HUES6 (cell line): ENCODE results near the gene PPP1R1B.

Experiments used
- H3K27ac ChIP-seq: 2 replicates; pipeline ENCODE4 v1.7.0; 2013; ENCODE audit warnings: low read depth, mild to moderate bottlenecking, low read length, inconsistent platforms
- H3K27me3 ChIP-seq: 2 replicates; pipeline ENCODE4 v1.6.1; 2013; ENCODE audit warnings: low read length; ENCODE audit not compliant: control insufficient read depth, insufficient read depth
- H3K36me3 ChIP-seq: 2 replicates; pipeline ENCODE4 v1.6.1; 2013; ENCODE audit warnings: low read length; ENCODE audit not compliant: control insufficient read depth, insufficient read depth
- H3K4me1 ChIP-seq: 2 replicates; pipeline ENCODE4 v1.6.1; 2013; ENCODE audit warnings: low read length; ENCODE audit not compliant: control insufficient read depth, insufficient read depth
- H3K4me3 ChIP-seq: 2 replicates; pipeline ENCODE4 v1.5.1; 2013; ENCODE audit warnings: low read depth, low read length
- H3K9ac ChIP-seq: one replicate; pipeline ENCODE4 v1.6.1; 2013; ENCODE audit warnings: mild to moderate bottlenecking, low read length
- H3K9me3 ChIP-seq: 2 replicates; pipeline ENCODE4 v1.6.1; 2013; ENCODE audit warnings: low read depth, low read length; ENCODE audit not compliant: control insufficient read depth, insufficient read depth

The PPP1R1B gene

GRCh38 chr17:39638317-39638716 lies 11.6 kb downstream of the PPP1R1B start:
- Histone ChIP-seq H3K27me3 (no peaks in the 10 kb centered on the region), H3K4me3 (peak overlapping the region; percentile 93; the same call in 1 of the 2 replicates), H3K4me1 (peaks cover 48% of the 10 kb centered on the region), H3K9me3 (no peaks in the 10 kb centered on the region), H3K36me3 (no peaks in the 10 kb centered on the region), H3K27ac (no peak overlapping the region), H3K9ac (no peak overlapping the region)

- Histone ChIP-seq H3K9me3 (no peaks in the 10 kb centered on the region), H3K9ac (no peak overlapping the region), H3K36me3 (no peaks in the 10 kb centered on the region), H3K27ac (no peak overlapping the region), H3K27me3 (no peaks in the 10 kb centered on the region), H3K4me1 (peaks cover 55% of the 10 kb centered on the region), H3K4me3 (no peak overlapping the region)
Observed at GRCh38 chr17:39639043-39639442, 12.3 kb downstream of the PPP1R1B start.

GRCh38 chr17:39639566-39640458 lies 13.1 kb downstream of the PPP1R1B start:
- Histone ChIP-seq H3K4me3 (no peak overlapping the region), H3K27me3 (no peaks in the 10 kb centered on the region), H3K27ac (0 out of 2 replicates have a peak overlapping the region, but pooled peaks have one; percentile 18), H3K4me1 (peaks cover 56% of the 10 kb centered on the region), H3K36me3 (no peaks in the 10 kb centered on the region), H3K9me3 (no peaks in the 10 kb centered on the region), H3K9ac (no peak overlapping the region)

DNA sequence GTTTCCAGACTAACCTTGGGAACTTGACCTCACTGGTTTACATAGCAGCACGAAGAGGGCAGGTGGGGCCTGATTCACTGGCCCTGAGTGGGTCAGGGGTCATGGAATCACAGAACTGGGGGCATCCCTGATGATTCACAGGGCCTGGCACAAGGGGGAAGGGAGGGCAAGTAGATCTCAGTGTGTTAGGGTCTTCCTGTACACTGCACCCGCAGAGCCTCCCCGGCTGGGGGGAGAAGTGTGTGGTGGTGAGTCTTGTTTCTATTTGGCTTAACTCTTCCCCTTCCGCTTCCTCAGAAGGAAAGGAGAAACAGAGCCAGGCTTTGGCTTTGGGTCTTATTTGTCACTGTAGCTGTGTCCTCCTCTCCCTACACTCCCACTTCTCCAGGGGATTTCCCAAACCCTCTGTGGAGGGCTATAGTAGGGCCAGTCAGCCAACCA lies 13.9 kb downstream of the PPP1R1B start:
- Histone ChIP-seq H3K27ac (no peak overlapping the region), H3K9ac (no peak overlapping the region), H3K36me3 (no peaks in the 10 kb centered on the region), H3K4me3 (no peak overlapping the region), H3K9me3 (no peaks in the 10 kb centered on the region), H3K4me1 (peaks cover 58% of the 10 kb centered on the region), H3K27me3 (no peaks in the 10 kb centered on the region)

DNA sequence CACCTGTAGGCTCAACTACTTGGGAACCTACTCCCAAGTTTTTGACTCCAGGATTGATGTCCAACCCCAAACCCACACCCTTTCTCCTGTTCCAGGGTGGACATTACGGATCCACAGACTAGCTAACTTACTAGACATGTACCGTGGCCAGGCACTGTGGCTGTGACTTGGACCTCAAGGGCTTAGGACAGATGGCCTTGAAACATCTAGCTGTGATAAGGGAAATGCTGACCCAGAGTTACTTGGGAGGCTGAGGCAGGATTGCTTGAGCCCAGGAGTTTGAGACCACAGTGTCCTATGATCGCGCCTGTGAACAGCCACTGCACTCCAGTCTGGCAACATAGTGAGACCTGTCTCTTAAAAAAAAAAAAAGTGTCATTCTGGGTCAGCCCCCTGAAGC lies 14.3 kb downstream of the PPP1R1B start:
- no peaks in the 10 kb centered on the region for H3K9me3 ChIP-seq
- no peaks in the 10 kb centered on the region for H3K36me3 ChIP-seq
- peaks cover 53% of the 10 kb centered on the region for H3K4me1 ChIP-seq
- H3K27me3 ChIP-seq, result no peaks in the 10 kb centered on the region
- H3K27ac ChIP-seq, result no peak overlapping the region
- no peak overlapping the region for H3K4me3 ChIP-seq
- no peak overlapping the region for H3K9ac ChIP-seq

DNA sequence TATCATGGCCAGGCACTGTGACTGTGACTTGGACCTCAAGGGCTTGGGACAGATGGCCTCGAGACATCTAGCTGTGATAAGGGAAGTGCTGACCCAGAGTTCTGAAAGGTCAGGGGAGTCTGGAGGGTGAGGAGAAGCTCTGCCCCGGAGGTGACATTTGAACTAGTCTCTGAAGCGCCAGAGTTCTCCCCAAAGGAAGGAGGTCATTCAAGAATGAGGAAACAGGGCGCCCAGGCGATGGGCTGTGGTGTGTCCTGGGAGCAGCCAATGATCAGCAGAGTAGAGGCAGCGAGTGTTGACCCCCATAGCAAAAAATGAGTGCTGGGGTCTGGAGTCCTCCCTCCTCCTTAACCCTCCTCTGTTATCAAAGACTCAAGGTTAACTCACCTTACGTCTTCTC lies 15.1 kb downstream of the PPP1R1B start:
- H3K4me1 ChIP-seq, result peaks cover 46% of the 10 kb centered on the region

GRCh38 chr17:39642291-39643074 lies 15.7 kb downstream of the PPP1R1B start:
- H3K9ac ChIP-seq, result no peak overlapping the region
- H3K4me3 ChIP-seq, result no peak overlapping the region
- peaks cover 46% of the 10 kb centered on the region for H3K4me1 ChIP-seq
- no peak overlapping the region for H3K27ac ChIP-seq
- no peaks in the 10 kb centered on the region for H3K9me3 ChIP-seq
- H3K36me3 ChIP-seq, result no peaks in the 10 kb centered on the region
- no peaks in the 10 kb centered on the region for H3K27me3 ChIP-seq

More for the DNA sequence above, 15.1 kb downstream of the PPP1R1B start:
- Histone ChIP-seq H3K9ac (no peak overlapping the region), H3K4me3 (no peak overlapping the region), H3K36me3 (no peaks in the 10 kb centered on the region), H3K27me3 (no peaks in the 10 kb centered on the region), H3K9me3 (no peaks in the 10 kb centered on the region), H3K27ac (no peak overlapping the region)

- H3K27me3 ChIP-seq, result no peaks in the 10 kb centered on the region
- no peak overlapping the region for H3K4me3 ChIP-seq
- H3K9me3 ChIP-seq, result no peaks in the 10 kb centered on the region
- peaks cover 40% of the 10 kb centered on the region for H3K4me1 ChIP-seq
- H3K9ac ChIP-seq, result no peak overlapping the region
- no peaks in the 10 kb centered on the region for H3K36me3 ChIP-seq
- H3K27ac ChIP-seq, result no peak overlapping the region
Observed at GRCh38 chr17:39643271-39643670, 16.5 kb downstream of the PPP1R1B start.

DNA sequence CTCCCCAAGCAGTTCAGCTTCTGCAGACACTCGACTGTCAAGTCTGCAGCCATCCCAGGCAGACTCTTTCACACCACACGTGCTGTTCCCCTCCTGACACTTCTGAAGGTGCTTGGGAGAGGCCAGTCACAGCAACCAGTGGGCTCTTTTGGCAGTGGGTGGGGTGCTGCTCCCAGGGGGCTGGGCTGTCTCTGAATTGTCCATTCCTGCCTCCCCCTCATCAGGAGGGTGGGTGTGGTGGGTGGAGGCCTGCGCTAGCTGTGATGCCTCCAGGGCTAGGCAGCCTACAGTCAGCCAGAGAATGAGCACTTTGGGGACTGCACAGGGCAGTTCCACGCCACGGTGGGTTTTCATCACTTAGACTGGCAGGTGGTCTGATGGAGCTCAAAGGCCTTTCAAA lies 20.5 kb downstream of the PPP1R1B start:
- Histone ChIP-seq H3K9ac (no peak overlapping the region), H3K4me1 (peaks cover 40% of the 10 kb centered on the region), H3K27ac (no peak overlapping the region), H3K9me3 (no peaks in the 10 kb centered on the region), H3K27me3 (no peaks in the 10 kb centered on the region), H3K4me3 (no peak overlapping the region), H3K36me3 (0 out of 2 replicates have a peak, but pooled peaks cover 4% of the 10 kb centered on the region)

GRCh38 chr17:39648616-39649366 lies 22.0 kb downstream of the PPP1R1B start:
- H3K9ac ChIP-seq, result no peak overlapping the region
- H3K36me3 ChIP-seq, result 0 out of 2 replicates have a peak, but pooled peaks cover 4% of the 10 kb centered on the region
- H3K27ac ChIP-seq, result no peak overlapping the region
- H3K4me1 ChIP-seq, result peaks cover 45% of the 10 kb centered on the region
- no peaks in the 10 kb centered on the region for H3K9me3 ChIP-seq
- no peaks in the 10 kb centered on the region for H3K27me3 ChIP-seq
- H3K4me3 ChIP-seq, result no peak overlapping the region
